Natural killer cell (primary cell): ENCODE data around the gene PDE4D. TPM values are rescaled to one million over a fixed set of nuclear protein-coding genes. Genes with fewer than 3 reads are reported as not detected.
"Not testable (repeated sequence)": the region's sequence is repeated elsewhere in the genome, so short reads cannot be mapped to it uniquely, and the experiment has no call there.

Source experiments
- ATAC-seq, 3 donors: fragments of 150-1000 bp in 2 of 3; fragments of 200-7000 bp in 1 of 3; cut with Tn5 transposase; 1 replicate in 1 of 3; 2 replicates in 2 of 3; pipeline ENCODE4 v1.10.0; 2021; ENCODE audit warnings: mild to moderate bottlenecking in 2 of 3, moderate library complexity in 2 of 3
- DNase-seq, 2 donors: peaks; one replicate each; pipeline versions ENCODE4 v3.0.0 to v3.0.0-alpha.2; 2013 to 2021; ENCODE audit warnings: mixed read lengths in 1 of 2
- H3K27ac ChIP-seq: one replicate; pipeline ENCODE4 v1.5.1; 2013; ENCODE audit warnings: mild to moderate bottlenecking, low read length
- H3K27me3 ChIP-seq: one replicate; pipeline ENCODE4 v1.6.1; 2013; ENCODE audit warnings: low read length; ENCODE audit not compliant: control insufficient read depth, insufficient read depth
- H3K36me3 ChIP-seq: one replicate; pipeline ENCODE4 v1.6.1; 2013; ENCODE audit warnings: low read length; ENCODE audit not compliant: control insufficient read depth, insufficient read depth
- H3K4me1 ChIP-seq: one replicate; pipeline ENCODE4 v1.6.1; 2013; ENCODE audit warnings: low read length; ENCODE audit not compliant: control insufficient read depth, insufficient read depth
- H3K4me3 ChIP-seq: one replicate; pipeline ENCODE4 v1.5.1; 2013; ENCODE audit warnings: low read length
- H3K9me3 ChIP-seq: one replicate; pipeline ENCODE4 v1.6.1; 2013; ENCODE audit warnings: low read length; ENCODE audit not compliant: control insufficient read depth, insufficient read depth
- H3K27ac Mint-ChIP-seq, 2 donors: one replicate each; pipeline ENCODE4 v1.8.0; 2022; ENCODE audit warnings: mild to moderate bottlenecking in 2 of 2, mixed read lengths in 2 of 2, moderate library complexity in 1 of 2
- H3K27me3 Mint-ChIP-seq, 2 donors: one replicate each; pipeline ENCODE4 v1.8.0; 2022; ENCODE audit warnings: low read depth in 2 of 2, mixed read lengths in 2 of 2
- H3K36me3 Mint-ChIP-seq: one replicate; pipeline ENCODE4 v1.8.0; 2022; ENCODE audit warnings: mixed read lengths
- H3K4me1 Mint-ChIP-seq, 2 donors: one replicate each; pipeline ENCODE4 v1.8.0; 2022; ENCODE audit warnings: mixed read lengths in 2 of 2
- H3K4me3 Mint-ChIP-seq: one replicate; pipeline ENCODE4 v1.8.0; 2022; ENCODE audit warnings: mild to moderate bottlenecking, moderate library complexity, mixed read lengths
- H3K9me3 Mint-ChIP-seq, 2 donors: one replicate each; pipeline ENCODE4 v1.8.0; 2022; ENCODE audit warnings: mixed read lengths in 2 of 2
- CTCF ChIP-seq: fragments of 200-600 bp; IDR thresholded peaks from one replicate; pipeline ENCODE4 v1.8.0; 2022; ENCODE audit warnings: antibody characterized with exemption
- WGBS: methylation state at CpG from one replicate; pipeline ENCODE4 v1.1.7; 2013; ENCODE audit warnings: missing lambda C conversion rate; ENCODE audit not compliant: insufficient coverage; 5-methylcytosine and 5-hydroxymethylcytosine counted together
- intact Hi-C: fragments of 100-400 bp; cut with micrococcal nuclease; formaldehyde crosslinking; loops from one replicate; pipeline ENCODE4 v1.14.2; 2022
- total RNA-seq, 4 donors: library from RNA; stranded (reverse); fragments of 120-200 nt in 1 of 4; gene quantifications; one replicate each; pipeline versions ENCODE4 v1.2.3 to v1.2.4, GENCODE V29; 2013 to 2022

PDE4D gene
- total RNA-seq, 3 donors from 2014 or later (not counting 1 experiment from before 2014, with no cell fraction given): 109 to 170 (median 116) TPM

DNA sequence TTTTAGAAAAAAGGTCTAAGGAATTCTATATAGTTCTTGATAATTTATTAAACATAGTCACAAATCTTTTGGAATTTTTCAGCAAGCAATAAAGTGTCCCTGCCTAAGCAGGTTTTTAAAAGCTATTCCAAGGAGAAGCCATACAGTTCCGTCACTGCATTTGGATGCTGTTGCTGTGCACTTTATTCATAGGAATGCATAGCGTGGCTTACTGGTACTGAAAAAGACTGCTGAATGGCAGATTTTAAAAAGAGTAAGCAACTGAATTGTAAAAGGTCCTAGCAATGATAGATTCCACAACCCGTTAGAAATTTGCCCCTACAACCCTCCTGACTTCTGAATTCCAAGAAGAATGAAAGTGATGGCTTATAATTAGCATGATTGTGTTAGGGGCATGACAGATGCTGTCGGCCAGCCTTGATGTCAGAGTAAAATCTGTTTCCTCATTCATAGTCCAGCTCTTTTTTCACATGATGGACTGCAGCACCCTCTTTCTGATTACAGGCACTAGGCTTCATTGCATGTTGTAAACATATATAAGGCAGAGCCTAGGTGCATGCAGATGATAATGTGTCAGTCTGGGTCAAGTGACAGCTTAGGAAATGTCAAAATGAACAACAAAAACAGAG lies 227.0 kb downstream of the PDE4D start:
- no peak overlapping the region for H3K4me3 ChIP-seq
- Mint-ChIP-seq H3K9me3 (no peaks in the 10 kb centered on the region), H3K4me3 (no peak overlapping the region), H3K4me1 (peaks cover 15% of the 10 kb centered on the region in 2 donors), H3K36me3 (no peaks in the 10 kb centered on the region), H3K27ac (no peak overlapping the region), H3K27me3 (no peaks in the 10 kb centered on the region)
- no peaks in the 10 kb centered on the region for H3K27me3 ChIP-seq
- intact Hi-C loops: loop anchor here (10.0 kb wide), 1 partner anchor 772 kb away; no protein-coding TSS in a partner anchor
- peaks cover 5% of the 10 kb centered on the region for H3K4me1 ChIP-seq
- H3K9me3 ChIP-seq: no peaks in the 10 kb centered on the region
- TF ChIP-seq CTCF: no peak
- H3K27ac ChIP-seq: no peak overlapping the region
- 91% methylated on average over 4 of the region's 4 CpGs for WGBS
- no peaks in the 10 kb centered on the region for H3K36me3 ChIP-seq
- no peak for DNase-seq
- no peak for ATAC-seq

DNA sequence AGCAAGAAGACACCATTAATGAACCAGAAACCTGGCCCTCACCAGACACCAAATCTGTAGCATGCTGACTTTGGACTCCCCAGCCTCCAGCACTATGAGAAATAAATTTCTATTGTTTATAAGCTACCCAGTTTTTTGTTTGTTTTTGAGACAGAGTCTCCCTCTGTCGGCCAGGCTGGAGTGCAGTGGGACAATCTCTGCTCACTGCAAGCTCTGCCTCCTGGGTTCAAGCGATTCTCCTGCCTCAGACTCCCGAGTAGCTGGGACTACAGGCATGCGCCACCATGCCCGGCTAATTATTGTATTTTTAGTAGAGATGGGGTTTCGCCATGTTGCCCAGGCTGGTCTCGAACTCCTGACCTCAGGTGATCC lies 227.7 kb downstream of the PDE4D start:
- intact Hi-C loops: loop anchor here (10.0 kb wide), 1 partner anchor 771 kb away; no protein-coding TSS in a partner anchor
- ATAC-seq, H3K27ac ChIP-seq, DNase-seq, H3K36me3 Mint-ChIP-seq, H3K27ac Mint-ChIP-seq, H3K27me3 Mint-ChIP-seq, H3K4me1 ChIP-seq, H3K9me3 Mint-ChIP-seq, H3K4me3 Mint-ChIP-seq, H3K9me3 ChIP-seq, H3K36me3 ChIP-seq, H3K27me3 ChIP-seq, H3K4me3 ChIP-seq: not testable (repeated sequence)
- H3K4me1 Mint-ChIP-seq: peaks cover 17 to 18% of the 10 kb centered on the region in 2 donors
- 88% methylated on average over 7 of the region's 7 CpGs for WGBS

DNA sequence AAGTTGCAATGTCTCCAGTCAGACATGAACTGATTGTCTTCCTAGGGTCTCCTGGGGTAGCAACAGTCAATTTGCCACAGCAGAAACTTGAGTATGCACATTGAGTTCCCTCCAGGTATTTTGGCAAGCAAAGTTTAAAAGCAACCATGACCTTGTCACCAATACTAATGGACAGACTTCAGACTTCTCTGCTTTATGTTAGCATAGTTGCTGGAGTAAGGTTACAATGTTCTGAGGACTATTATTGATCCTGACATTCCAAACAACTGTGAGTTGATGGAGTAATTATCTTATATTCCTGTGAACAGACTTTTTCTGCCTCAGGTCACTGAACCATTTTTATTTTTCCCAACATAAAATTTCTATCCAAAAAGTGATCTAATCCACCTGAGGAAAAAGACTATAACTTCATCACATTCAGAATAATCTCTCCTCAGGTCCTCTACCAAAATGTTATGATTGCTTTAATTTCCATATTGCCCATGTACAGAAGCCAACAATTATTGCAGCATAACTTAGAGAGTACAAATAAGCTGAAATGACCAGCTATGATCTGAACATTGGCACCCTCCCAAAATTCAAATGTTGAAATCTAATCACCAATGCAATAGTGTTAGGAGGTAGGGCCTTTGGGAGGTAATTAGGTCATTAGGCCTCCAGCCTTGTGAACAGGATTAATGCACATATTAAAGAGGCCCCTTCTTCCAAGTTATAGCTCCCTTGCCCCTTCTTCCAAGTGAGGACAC lies 228.3 kb downstream of the PDE4D start:
- ATAC-seq: no peak
- Histone ChIP-seq H3K9me3 (no peaks in the 10 kb centered on the region), H3K4me1 (peaks cover 5% of the 10 kb centered on the region), H3K36me3 (no peaks in the 10 kb centered on the region), H3K27me3 (no peaks in the 10 kb centered on the region), H3K4me3 (no peak overlapping the region), H3K27ac (no peak overlapping the region)
- Mint-ChIP-seq H3K4me1 (peaks cover 18 to 22% of the 10 kb centered on the region in 2 donors), H3K4me3 (no peak overlapping the region), H3K9me3 (no peaks in the 10 kb centered on the region), H3K27ac (no peak overlapping the region), H3K36me3 (no peaks in the 10 kb centered on the region), H3K27me3 (no peaks in the 10 kb centered on the region)
- no peak for DNase-seq
- TF ChIP-seq CTCF: no peak
- intact Hi-C loops: loop anchor here (10.0 kb wide), 1 partner anchor 770 kb away; no protein-coding TSS in a partner anchor

- no peak for ATAC-seq
Measured at GRCh38 chr5:59661954-59662615, 231.4 kb downstream of the PDE4D start.

More at GRCh38 chr5:59661954-59662615, 231.4 kb downstream of the PDE4D start:
- no peaks in the 10 kb centered on the region for H3K36me3 ChIP-seq
- H3K27ac ChIP-seq: no peak overlapping the region
- Mint-ChIP-seq H3K4me3 (peak overlapping the region; percentile 50), H3K36me3 (no peaks in the 10 kb centered on the region), H3K9me3 (no peaks in the 10 kb centered on the region), H3K27me3 (no peaks in the 10 kb centered on the region), H3K27ac (peak overlapping the region; percentile 35 to 58), H3K4me1 (peaks cover 31 to 36% of the 10 kb centered on the region in 2 donors)
- H3K27me3 ChIP-seq: no peaks in the 10 kb centered on the region
- no peaks in the 10 kb centered on the region for H3K9me3 ChIP-seq
- intact Hi-C loops: loop anchor here (10.0 kb wide), 1 partner anchor 767 kb away; no protein-coding TSS in a partner anchor
- H3K4me1 ChIP-seq: peaks cover 8% of the 10 kb centered on the region
- no peak overlapping the region for H3K4me3 ChIP-seq
- whole genome bisulfite sequencing: 48% methylated on average over 4 of the region's 4 CpGs
- DNase-seq: peak in 1 of 2 donors; percentile 4
- TF ChIP-seq CTCF: no peak
